GM12864 (cell line): ENCODE measurements around the gene APOL1.

Source experiments
- DNase-seq: peaks from one replicate; pipeline ENCODE4 v3.0.0-alpha.2; 2011; ENCODE audit warnings: low read depth
- H3K4me3 ChIP-seq: 2 replicates; pipeline ENCODE4 v1.5.1; 2011; ENCODE audit warnings: mild to moderate bottlenecking, low read depth, low read length, control low read depth
- CTCF ChIP-seq: IDR thresholded peaks from 2 replicates; pipeline ENCODE4 v1.5.1; 2011; ENCODE audit warnings: low read depth, mild to moderate bottlenecking, moderate library complexity, low read length, control low read depth, inconsistent platforms; ENCODE audit errors: missing control alignments

The APOL1 gene

GRCh38 chr22:36298601-36299000 is 45.7 kb downstream of the APOL1 start:
- DNase-seq = no peak
- TF ChIP-seq CTCF = no peak
- H3K4me3 ChIP-seq = no peak overlapping the region

GRCh38 chr22:36299295-36299694 is 46.4 kb downstream of the APOL1 start:
- DNase-seq = no peak
- no peak for TF ChIP-seq CTCF
- H3K4me3 ChIP-seq = no peak overlapping the region

- TF ChIP-seq CTCF = no peak
- no peak for DNase-seq
- H3K4me3 ChIP-seq = no peak overlapping the region
These were observed 47.0 kb downstream of the APOL1 start for GRCh38 chr22:36299911-36300310.

- no peak for DNase-seq
- H3K4me3 ChIP-seq = no peak overlapping the region
- TF ChIP-seq CTCF = no peak
These were observed 47.7 kb downstream of the APOL1 start for GRCh38 chr22:36300396-36301212.

- DNase-seq = peak; percentile 36
- H3K4me3 ChIP-seq = no peak overlapping the region
- TF ChIP-seq CTCF = peak; percentile 95
These were observed 48.5 kb downstream of the APOL1 start for GRCh38 chr22:36301384-36301828.

- H3K4me3 ChIP-seq = no peak overlapping the region
- TF ChIP-seq CTCF = no peak
- DNase-seq = no peak
These were observed 48.9 kb downstream of the APOL1 start for GRCh38 chr22:36301851-36302250.

- no peak for TF ChIP-seq CTCF
- DNase-seq = no peak
- no peak overlapping the region for H3K4me3 ChIP-seq
These were observed 49.6 kb downstream of the APOL1 start for GRCh38 chr22:36302439-36303114.
